GM18498 (cell line): ENCODE results near the gene NFATC4.
"Not testable (repeated sequence)": the region's sequence is repeated elsewhere in the genome, so short reads cannot be mapped to it uniquely, and the experiment has no call there.

Source experiments
- ATAC-seq: cut with Tn5 transposase; IDR thresholded peaks from one replicate; pipeline ENCODE4 v1.9.1; 2021; ENCODE audit warnings: mild to moderate bottlenecking, moderate library complexity; ENCODE audit not compliant: unreplicated experiment

NFATC4 gene

DNA sequence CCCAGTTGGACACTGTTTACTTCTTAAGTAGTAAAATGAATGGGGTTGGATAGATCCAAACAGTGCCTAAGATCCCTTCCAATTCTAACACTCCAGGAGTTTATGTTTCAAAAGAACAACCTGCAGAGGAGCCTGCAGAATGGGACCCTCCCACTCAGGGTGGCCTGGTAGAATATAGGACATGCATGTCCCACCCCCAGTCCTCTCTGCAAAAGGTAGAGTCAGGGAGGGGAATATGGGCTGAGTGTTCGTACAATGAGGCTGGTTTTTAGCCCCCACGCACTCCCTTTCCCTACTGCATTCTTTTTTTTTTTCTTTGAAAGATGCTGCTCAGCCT lies 19.0 kb downstream of the NFATC4 start:
- ATAC-seq: no peak

DNA sequence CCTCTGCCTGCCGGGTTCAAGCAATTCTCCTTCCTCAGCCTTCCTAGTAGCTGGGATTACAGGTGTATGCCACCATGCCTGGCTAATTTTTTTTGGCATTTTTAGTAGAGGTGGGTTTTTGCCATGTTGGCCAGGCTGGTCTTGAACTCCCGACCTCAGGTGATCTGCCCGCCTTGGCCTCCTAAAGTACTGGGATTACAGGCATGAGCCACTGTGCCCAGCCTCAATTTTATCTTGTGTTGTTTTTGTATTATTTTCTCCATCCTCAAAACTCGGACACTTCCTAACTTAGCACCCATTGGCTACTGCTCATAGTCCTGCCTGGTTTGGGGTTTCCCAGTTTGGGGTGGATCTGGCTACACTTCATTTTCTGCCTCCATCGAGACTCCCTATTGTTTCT lies 19.6 kb downstream of the NFATC4 start:
- ATAC-seq: not testable (repeated sequence)

GRCh38 chr14:24388474-24389179 lies 20.6 kb downstream of the NFATC4 start:
- ATAC-seq: no peak

DNA sequence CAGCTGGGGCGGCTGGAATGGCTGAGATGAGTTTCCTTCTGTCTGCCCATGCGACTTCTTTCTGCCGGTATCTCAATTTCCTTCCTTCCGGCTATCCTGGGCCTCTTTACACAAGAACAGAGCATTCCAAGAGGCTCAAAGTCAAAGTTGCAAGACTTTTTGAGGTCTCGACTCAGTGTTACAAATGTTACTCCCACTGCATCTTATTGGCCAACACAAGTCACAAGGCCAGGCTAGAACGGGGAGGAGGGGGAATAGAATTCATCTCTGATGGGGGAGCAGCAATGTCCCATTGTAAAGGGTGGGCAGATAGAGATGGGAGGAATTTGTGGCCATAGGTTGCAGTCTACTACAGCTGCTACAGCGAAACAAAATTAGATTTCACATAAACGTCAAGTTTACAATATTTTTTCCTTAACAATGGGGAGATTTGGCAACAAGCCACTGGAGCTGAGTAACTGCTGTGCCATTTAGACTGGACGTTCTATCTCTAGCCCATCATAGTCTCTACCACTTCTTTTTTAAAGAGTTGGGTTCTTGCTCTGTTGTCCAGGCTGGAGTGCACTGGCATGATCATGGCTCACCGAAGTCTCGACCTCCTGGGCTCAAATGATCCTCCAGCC lies 21.4 kb downstream of the NFATC4 start:
- no peak for ATAC-seq

DNA sequence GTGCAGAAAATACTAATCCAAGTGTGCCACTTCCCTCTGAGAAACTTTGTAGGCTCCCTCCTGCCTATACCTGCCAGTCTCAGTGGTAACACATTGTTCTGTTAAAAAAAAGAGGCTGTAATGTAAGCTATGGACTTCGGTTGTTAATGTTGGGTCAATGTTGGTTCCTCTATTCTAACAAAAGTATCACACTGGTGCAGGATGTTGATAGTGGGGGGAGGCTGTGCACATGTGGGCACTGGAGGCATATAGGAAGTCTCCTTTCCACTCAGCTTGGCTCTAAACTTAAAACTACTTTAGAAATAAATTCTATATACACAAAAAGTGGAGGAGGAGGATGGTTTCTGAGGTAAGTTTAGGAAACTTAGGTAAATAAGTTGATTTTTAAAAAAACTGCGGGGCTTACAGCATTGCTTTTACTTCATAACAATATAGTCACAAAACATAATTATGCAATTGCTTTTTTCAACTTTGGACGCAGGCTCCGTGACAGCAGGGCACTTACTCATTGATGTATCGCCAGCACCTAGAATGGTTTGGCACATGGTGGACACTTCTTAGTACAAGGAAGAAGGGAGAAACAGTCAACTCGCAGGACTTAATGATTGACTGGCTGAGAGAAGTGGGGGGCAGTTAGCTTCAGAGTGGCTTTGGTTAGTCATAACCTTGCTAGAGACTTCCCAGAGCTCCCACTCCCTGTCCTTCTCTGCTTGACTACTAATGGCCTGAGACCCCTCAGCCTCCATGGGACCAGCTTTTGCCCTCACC lies 22.9 kb downstream of the NFATC4 start:
- ATAC-seq: no peak

- ATAC-seq: no peak
These were observed 24.5 kb downstream of the NFATC4 start for GRCh38 chr14:24392325-24393091.

GRCh38 chr14:24394275-24394674 lies 26.3 kb downstream of the NFATC4 start:
- ATAC-seq: no peak

DNA sequence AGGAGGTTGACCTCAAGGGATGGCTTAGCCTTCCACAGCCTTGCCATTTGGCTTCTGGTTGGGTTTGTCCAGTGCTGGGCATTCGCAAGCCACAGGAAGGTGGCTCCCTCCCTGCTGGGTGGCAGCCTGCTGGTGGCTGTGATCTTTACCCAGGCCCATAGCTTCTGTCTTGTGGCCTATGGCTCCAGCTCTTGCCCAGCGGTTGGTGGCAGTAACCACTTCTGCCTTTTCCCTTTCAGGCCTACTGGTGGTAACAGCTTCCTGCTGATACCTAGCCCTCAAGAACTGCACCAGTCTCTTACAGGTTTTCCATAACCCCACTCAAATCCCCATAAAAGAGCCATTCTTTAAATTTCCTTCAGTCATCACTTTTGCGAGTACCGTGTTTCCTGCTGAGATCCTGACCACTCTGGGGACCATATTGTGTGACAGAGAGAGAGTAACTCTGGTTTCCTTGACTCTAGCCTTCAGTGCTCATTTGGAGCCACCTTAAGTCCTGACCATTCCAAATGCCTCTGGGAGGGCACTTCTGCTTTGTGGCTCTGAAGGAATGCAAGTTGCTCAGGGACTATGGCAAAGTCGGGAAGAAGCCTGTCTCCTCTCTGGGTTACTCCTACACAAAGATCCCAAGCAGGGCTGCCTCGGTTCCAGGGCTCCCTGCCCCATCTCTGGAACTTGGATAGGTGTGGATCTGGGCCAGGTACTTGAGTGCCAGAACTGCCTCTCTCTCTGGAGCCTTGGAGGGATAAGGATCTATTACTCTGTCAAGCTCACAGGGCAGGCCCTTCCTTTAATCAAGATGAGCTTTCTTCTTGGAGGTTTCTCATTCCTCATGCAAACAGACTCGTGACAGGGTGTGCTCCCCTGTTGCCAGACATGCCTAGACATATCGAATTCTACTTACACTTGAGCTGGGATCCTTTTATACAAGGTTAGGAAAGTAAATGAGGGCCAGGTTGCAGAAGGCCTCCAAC lies 27.9 kb downstream of the NFATC4 start:
- ATAC-seq: no peak

- no peak for ATAC-seq
These were observed 29.8 kb downstream of the NFATC4 start for GRCh38 chr14:24397639-24398292.

- ATAC-seq: no peak
These were observed 30.3 kb downstream of the NFATC4 start for GRCh38 chr14:24398293-24398652.

GRCh38 chr14:24398653-24399446 lies 30.9 kb downstream of the NFATC4 start, which contains the start of gene NYNRIN:
TSS of gene NYNRIN (plus strand) at chr14:24399003. CDS start at chr14:24399247, 244 bp downstream.
- ATAC-seq: no peak

DNA sequence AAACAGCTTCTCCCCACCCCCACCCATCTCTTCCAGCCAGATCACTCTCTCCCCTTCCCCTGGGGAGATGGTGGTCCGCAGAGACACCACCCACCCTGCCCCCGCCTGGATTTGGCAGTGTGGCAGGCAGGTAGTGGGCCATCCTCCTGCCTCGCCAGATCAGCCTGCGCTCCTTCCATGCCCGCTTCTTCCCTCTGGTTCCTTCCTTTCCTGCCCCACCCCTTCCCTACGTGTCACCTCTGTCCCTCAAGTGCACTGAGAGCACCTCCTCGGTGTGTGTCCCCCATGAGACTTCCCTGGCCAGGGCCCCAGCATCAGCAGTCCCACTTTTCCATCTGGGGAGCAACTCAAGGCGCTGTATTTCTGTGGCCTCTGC lies 31.5 kb downstream of the NFATC4 start:
- ATAC-seq: no peak

DNA sequence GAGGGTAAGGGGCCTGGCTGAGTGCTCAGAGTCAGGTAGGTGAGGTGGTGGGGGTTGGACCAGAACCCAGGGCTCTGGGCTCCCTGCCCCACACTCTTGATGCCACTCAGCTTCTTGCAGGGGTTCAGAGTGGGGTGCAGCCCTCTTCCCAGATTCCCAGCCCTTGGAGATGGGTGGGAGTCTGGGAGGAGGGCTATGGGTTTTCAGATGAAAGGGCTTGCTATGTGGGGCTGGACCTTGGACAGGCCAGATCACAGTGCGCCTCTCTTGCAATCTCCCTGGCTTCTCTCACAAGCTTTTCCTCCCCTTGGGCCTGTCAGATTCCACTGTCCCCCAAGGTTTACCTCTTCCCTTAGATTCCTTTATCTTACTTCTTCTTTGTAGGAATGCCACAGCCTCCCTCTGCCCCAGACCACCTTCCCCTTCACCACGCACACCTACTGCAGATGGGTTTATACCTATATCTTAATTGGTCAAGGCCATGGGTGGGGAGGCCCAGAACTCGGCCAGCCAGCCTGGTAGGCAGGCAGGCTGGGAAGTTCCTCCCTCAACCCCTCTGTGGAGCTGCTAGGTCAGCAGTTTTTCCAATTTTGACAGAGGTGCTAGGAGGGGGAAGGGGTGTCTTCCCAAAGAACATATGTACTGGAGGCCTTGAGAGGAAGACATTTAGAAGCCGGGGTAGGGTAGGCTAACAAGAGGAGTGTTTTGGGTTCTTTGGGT lies 32.2 kb downstream of the NFATC4 start:
- no peak for ATAC-seq

DNA sequence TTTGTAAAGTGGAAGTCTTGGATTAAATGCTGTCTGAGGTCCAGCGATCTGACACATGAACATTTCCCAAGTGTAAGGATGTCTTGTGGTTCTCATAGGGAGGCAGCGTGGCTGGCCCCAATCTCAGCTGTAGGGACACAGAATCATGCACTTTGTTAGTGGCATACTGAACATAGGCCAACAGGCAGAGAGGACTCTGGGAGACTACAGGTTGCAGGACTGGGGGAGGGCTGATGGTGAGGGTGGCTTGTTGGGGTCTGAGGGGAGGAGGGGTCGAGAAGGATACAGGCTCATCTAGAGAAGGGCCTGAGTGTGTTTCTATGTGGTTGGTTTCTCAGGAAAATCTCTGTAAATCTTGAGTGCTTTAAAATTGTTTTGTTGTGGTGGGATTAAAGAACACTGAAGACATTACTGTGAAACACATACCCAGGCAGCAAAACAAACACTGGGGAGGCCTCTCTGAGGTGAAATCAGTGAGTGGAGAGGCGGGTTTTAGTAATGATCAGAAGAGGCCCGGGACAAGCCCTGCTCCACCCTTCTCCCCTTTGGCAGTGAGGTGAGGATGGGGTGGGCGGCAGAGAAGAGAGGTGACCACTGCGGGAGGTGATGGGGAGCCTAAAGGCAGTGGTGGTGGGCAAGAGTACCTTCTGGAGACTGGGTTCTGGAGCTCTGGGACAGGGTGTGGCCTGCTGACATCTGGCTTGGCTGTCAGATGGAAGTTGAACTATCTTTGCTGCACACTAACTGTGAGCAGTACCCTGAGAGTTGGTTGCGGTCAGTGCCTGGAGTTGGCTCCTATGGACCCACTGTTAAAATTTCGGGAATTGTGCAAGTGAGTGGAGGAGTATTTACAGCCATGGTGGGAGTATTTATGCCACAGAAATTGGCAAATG lies 34.1 kb downstream of the NFATC4 start:
- no peak for ATAC-seq

DNA sequence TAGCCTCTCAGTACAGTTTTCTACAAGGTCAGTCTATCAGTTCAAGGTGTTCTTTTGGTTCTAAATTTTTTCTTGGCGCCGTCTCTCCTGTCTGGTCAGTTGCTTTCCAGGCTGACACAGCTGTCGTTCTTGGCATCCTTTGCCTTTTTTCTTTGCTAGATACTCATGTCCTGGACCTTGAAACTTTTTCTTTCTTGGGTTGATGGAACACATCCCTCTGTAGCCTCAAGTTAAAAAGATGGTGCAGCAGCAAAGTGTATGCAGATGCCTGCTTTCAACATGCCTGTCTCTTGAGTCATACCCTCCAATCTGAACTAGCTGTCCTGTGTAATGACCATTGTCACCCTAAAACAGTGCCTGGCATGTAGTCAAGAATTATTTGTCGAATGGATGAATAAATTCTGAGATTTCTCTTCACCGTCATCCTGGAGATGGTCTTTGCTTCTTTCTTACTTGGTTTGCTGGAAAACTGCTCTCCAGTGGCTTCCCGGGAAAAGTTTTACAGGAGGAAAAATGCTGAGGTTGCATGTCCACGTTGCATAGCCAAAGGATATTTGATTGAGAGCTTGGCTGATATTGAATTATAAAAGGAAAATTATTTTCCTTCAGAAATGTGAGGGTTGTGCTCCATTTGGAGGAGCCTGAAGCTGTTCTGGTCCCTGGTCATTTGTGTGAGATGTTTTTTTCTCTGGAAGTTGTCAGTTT lies 35.5 kb downstream of the NFATC4 start:
- ATAC-seq: no peak

GRCh38 chr14:24404814-24405213 lies 36.8 kb downstream of the NFATC4 start:
- no peak for ATAC-seq

DNA sequence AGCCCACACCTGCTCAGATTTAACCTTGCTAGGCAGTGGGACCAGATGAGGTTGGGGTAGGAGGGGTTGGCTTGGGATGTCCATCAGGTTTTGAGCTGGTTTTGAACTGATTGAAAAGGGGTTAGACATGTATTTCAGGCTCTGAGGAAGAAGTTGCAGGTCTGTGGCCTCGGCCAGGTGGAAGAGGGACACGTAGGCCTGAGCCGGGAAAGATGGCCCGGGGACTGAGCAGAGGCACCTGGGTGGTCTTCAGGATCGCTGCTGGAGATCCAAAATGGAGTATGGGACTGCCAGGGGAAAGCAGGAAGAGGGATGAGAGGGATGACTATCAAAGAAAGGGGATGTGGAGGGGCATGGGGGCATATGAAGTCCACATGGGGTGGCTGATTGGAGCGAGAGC lies 38.4 kb downstream of the NFATC4 start:
- no peak for ATAC-seq
